GM19099 (cell line): ENCODE results near the gene NEDD4L.

Source experiments
- POLR2A ChIP-seq: IDR thresholded peaks from 3 replicates; pipeline ENCODE4 v1.6.1; 2011; ENCODE audit warnings: low read depth; ENCODE audit not compliant: insufficient read length; ENCODE audit errors: extremely low read depth

The NEDD4L gene

GRCh38 chr18:58401191-58401590 lies 357.2 kb downstream of the NEDD4L start:
- TF ChIP-seq POLR2A, result no peak

GRCh38 chr18:58402247-58402646 lies 358.2 kb downstream of the NEDD4L start:
- TF ChIP-seq POLR2A, result no peak

- TF ChIP-seq POLR2A, result no peak
Observed at GRCh38 chr18:58402951-58403702, 359.1 kb downstream of the NEDD4L start.

GRCh38 chr18:58403799-58404455 lies 359.9 kb downstream of the NEDD4L start:
- no peak for TF ChIP-seq POLR2A

GRCh38 chr18:58405107-58405898 lies 361.3 kb downstream of the NEDD4L start:
- TF ChIP-seq POLR2A, result no peak

GRCh38 chr18:58407263-58407648 lies 363.2 kb downstream of the NEDD4L start:
- no peak for TF ChIP-seq POLR2A

- TF ChIP-seq POLR2A, result no peak
Observed at GRCh38 chr18:58407649-58408407, 363.8 kb downstream of the NEDD4L start.

GRCh38 chr18:58408665-58409064 lies 364.6 kb downstream of the NEDD4L start:
- TF ChIP-seq POLR2A, result no peak

GRCh38 chr18:58409802-58410445 lies 365.9 kb downstream of the NEDD4L start:
- TF ChIP-seq POLR2A, result no peak

GRCh38 chr18:58411323-58411722 lies 367.3 kb downstream of the NEDD4L start:
- TF ChIP-seq POLR2A, result no peak

- TF ChIP-seq POLR2A, result no peak
Observed at GRCh38 chr18:58412844-58413666, 369.0 kb downstream of the NEDD4L start.

GRCh38 chr18:58413667-58414628 lies 369.9 kb downstream of the NEDD4L start:
- TF ChIP-seq POLR2A, result no peak
